Measurements from ENCODE around the gene TICAM2. TPM values are rescaled to one million over a fixed set of nuclear protein-coding genes. Genes with fewer than 3 reads are reported as not detected.
"Not testable (repeated sequence)": the region's sequence is repeated elsewhere in the genome, so short reads cannot be mapped to it uniquely, and the experiment has no call there.

The TICAM2 gene, protein sequence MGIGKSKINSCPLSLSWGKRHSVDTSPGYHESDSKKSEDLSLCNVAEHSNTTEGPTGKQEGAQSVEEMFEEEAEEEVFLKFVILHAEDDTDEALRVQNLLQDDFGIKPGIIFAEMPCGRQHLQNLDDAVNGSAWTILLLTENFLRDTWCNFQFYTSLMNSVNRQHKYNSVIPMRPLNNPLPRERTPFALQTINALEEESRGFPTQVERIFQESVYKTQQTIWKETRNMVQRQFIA
- not detected for polyA plus RNA-seq (2012; ENCODE audit: insufficient read depth, insufficient read length)

DNA sequence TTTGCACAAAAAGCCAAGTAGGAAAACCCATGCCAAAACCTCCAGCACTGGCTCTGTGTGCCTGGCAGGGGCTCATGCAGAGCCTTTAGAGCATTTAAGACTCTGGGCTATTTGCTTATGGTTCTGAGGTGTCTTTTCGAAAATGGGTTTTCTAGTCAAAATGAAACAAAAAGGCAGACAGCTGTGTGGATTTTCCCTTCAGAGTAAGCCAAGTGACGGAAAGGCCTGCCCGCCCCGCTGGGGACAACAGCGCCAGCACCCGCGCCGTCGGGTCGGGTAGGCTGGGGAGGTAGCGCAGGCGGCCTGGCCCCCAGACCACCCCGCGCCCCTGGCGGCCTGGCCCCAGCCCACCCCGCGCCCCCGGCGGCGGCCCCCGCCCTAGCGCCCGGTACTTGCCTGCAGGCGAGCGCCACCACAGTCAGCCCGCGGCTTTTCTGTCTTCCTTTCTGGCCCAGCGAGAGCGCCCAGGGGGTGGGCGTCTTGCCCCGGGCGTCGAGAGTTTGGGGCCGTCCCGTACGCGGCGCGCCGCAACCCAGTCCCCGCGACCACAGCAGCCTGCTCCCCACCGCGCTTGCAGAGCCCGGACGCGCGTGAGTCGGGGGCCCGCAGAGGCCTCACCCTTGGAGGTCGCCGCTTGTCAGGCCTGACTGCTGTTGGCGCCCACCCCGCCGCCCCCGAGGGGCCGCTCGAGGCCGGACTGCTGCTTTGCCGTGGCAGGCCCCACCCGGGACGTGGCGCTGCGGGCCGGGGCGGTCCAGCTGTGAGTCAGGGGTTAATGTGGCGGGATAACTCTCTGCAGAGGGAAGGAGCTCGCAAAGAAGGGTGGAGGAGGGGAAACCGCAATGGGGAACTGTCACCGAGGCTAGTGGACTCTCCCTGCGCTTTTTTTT, at the start of gene TICAM2:
Gene TICAM2, minus strand, starts transcription at position 779 of the 890 bp plus-strand sequence. CDS start 21,223 bp downstream, outside the sequence.
- DNase-seq (ENCODE audit: low read depth, low spot score) = no peak
- no peak within 1 kb of the TSS for H3K4me3 ChIP-seq (ENCODE audit: low read length)

DNA sequence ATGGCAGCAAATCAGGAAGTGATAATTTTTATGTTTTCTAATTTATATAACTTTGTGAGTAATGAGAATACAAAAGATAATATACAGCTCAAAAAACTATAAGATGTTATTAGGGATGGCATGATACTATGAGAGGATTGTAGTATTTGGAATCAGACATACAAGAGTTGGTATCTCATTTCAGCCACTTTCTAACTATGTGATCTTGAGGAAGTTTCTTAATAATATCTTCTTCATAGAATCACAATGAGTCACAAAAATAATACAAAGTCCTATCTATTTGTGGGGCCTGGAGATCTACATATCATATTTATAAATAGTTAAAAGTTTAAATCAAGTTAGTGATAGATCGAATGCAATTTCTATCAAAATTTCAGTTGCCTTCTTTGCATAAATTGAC, 47.3 kb upstream of the TICAM2 start:
- no peak for DNase-seq (ENCODE audit: low read depth, low spot score)
- no peak overlapping the region for H3K4me3 ChIP-seq (ENCODE audit: low read length)

DNA sequence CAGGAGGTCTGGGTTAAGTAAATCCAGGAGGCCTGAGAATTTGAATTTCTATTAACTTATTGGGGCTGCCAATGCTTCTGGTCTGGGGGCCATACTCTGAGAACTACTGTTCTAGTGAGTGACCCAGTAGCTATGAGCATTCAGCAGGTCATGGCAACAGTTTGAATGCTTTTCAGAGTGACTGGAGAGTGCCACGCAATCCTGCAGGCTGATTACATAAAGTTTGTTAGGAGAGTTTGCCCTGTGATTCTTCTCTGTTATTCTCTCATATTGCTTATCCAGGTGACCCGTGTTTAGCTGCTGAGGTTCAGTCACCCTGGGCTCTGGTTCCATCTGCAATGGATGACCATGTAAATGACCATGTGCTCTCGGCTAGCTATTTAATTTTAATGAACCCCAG, 45.8 kb upstream of the TICAM2 start:
- no peak for DNase-seq (ENCODE audit: low read depth, low spot score)
- no peak overlapping the region for H3K4me3 ChIP-seq (ENCODE audit: low read length)

DNA sequence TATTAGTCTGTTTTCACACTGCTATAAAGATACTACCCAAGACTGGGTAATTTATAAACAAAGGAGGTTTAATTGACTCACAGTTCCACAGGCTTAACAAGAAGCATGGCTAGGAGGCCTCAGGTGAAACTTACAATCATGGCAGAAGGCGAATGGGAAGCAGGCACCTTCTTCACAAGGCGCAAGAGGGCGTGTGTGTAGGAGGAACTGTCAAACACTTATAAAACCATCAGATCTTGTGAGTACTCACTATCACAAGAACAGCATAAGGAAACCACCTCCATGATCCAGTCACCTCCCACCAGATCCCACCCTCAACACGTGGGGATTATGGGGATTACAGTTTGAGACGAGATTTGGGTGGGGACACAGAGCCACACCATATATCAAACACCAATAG, 43.1 kb upstream of the TICAM2 start:
- not testable (repeated sequence) for DNase-seq (ENCODE audit: low read depth, low spot score); H3K4me3 ChIP-seq (ENCODE audit: low read length)

DNA sequence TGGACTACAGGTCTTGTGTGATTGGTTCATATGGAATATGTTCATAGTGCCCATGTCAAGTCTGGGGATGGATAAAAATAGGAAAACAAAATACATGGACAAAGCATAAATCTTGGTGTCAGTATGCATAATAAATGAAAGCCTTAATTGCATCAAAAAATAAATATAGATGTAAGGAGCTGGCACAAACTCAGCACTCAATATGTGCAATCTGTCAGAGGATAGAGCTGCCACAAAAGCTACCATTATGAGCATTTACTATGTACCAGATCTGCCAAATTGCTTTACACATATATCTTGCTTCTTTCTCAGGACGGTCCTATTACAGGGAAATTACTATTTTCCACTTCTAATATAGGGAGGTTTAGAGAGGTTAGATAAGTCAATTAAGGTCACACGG, 41.8 kb upstream of the TICAM2 start:
- H3K4me3 ChIP-seq (ENCODE audit: low read length) = no peak overlapping the region
- DNase-seq (ENCODE audit: low read depth, low spot score) = no peak

DNA sequence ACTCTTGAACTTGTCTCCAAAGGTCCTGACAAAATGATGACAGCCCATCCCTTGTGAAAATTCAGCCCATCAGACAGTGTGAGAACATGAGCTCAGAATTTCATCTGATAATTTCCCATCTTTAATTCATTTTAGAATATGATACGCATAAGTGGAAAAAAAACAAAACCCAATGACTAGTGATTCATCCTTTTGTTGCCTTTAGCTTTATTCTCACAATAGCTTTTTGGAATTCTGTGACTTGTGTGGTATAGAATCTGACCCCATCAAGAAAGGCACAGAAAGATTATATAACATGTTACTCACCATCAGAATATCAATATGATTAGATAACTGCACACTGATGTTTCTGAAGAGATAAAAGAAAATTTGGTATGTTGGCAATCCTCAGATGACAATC, 39.7 kb upstream of the TICAM2 start:
- no peak for DNase-seq (ENCODE audit: low read depth, low spot score)

DNA sequence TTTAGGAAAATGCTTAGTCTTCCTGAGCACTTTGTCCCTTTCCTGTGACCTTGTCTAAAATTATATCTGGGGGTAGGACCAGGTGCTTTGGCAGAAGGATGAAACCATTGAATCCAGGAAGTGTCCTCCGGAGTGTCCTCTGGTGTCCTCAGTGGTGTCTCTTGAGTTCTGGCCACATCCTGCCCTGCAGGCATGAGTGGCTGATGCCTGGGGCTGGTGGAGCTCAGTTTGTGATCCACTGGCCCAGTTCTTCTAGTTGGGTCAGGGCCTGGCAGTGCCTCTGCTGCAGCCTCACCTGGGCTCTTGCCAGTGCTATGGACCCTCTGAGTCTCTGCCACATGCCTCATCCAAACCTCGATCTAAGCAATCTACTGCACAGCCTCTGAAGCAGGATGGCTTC, 38.0 kb upstream of the TICAM2 start:
- no peak for DNase-seq (ENCODE audit: low read depth, low spot score)
- no peak overlapping the region for H3K4me3 ChIP-seq (ENCODE audit: low read length)

More for the DNA sequence above, 39.7 kb upstream of the TICAM2 start:
- no peak overlapping the region for H3K4me3 ChIP-seq (ENCODE audit: low read length)

DNA sequence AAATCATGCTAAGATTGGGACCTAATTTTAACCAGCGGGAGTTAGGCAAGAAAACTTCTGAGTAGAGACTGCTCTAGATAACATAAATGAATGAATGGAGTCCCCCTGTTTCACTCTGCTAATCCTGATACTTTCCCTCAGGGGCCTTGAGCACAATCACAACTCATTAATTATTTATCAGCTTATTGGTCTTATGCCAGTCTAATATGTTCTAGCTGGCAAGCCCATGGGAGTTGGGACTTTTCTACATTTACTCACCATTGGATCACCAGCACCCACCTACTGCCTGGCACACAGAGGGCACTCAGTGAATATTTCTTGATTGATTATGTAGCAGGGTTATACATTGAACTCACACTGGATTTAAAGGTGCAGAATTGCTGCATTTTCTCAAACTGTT, 37.1 kb upstream of the TICAM2 start:
- DNase-seq (ENCODE audit: low read depth, low spot score) = no peak
- H3K4me3 ChIP-seq (ENCODE audit: low read length) = no peak overlapping the region

DNA sequence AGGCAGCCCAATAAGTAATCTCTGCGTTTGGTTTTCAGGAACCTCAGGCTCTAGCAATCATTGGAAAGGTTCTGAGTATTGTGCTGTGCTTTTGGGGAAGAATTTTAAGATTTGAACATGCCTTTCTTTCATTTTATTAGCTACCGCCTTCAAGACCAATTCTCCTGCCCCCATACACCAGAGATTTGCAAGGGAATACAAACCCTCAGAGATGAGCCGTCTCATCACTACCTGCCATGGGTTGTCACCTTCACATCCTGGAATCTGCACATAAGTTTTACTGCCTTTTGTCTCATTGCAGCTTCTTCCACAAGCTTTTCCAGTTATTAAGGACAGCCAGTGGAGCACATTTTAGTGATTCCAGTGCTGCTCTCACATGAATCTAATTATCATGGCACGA, 35.2 kb upstream of the TICAM2 start:
- no peak for DNase-seq (ENCODE audit: low read depth, low spot score)
- no peak overlapping the region for H3K4me3 ChIP-seq (ENCODE audit: low read length)

DNA sequence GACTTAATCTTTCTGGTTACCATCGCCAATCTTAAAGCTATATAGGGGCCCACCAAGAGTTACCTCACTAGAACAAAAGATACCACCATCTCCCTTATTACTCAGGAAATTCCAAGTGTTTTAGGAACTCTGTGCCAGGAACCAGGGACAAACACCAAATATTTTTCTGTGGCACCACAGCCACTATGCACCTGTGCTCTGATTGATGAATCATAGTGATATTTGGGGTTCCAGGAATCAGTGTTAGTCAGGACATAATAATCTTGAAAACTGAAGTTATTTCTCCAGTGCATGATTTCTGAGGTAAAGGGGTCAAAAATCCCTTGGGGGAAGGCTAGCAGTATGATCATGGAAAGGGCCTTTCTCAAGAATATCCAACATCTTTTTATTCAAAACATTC, 33.7 kb upstream of the TICAM2 start:
- DNase-seq (ENCODE audit: low read depth, low spot score) = no peak
- H3K4me3 ChIP-seq (ENCODE audit: low read length) = no peak overlapping the region

DNA sequence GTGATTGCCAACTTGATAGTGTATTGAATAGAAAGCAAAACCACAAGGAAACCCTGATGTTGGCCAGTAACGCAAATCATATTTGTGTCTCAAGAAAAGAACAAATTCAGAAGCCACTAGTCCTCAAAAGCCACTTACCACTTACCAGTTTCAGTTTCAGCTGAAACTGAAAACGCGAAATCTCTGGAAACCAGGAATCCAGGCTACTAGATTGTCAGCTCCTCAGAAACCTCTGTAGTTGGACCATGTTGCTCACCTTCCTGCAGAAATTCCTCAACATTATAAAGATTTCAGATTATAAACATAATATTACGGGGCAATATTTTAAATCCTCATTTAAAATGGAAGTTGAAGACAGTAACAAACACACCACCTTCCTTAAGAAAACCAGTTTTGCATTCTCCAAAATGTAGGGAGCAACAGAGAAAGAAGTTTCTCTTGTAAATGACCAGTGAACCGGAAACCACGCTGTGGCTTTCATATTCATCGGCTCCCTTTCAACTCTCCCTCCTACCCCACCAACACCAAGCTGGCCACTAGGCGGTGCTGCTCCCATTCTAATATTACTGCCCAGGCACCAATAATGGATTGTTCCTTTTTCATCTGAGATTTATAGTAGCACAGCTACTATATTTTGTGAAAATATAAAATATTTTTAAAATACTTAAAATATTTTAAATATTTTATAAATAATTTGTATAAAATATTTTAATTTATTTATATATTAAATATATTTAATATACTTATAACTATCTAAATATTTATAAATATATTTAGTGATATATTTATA, 32.3 kb upstream of the TICAM2 start:
- H3K4me3 ChIP-seq (ENCODE audit: low read length) = peak overlapping the region; percentile 44
- peak; percentile 81 for DNase-seq (ENCODE audit: low read depth, low spot score)

DNA sequence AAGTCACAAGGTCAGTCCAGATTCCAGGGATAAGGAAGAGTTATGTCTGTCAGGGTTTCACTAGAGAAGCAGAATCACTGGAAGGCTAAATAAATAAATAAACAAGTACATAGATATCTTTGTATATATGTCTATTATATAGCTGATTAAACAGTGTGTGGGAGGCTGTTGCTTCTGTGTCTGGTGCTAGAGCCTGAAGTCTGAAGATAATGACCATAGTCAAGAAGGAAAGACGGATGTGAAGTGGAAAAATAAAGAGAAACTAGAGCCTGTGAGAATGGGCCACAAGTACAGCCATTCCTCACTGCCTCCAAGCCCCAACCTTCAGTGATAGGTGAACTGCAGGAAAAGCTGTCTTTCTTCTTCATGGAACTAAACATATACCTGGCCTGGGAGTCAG, 27.6 kb upstream of the TICAM2 start:
- H3K4me3 ChIP-seq (ENCODE audit: low read length) = no peak overlapping the region
- DNase-seq (ENCODE audit: low read depth, low spot score) = no peak

DNA sequence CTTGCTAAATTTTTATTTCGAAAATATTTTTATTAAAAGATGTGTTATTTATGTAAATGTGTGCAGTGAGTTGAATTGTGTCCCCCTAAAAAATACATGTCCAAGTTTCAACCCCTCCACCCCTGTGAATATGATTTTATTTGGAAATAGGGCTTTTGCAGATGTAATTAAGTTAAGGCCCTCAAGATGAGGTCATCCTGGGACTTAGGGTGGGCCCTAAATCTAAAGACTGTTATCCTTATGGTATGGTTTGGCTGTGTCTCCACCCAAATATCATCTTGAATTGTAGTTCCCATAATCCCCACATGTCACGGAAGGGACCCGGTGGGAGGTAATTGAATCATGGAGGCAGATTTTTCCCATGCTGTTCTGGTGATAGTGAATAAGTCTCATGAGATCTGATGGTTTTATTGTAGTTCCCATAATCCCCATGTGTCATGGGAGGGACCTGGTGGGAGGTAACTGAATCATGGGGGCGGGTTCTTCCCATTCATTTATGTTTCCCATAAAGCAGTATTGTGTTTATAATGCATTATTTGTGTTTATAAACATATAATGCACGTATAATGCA, 25.1 kb upstream of the TICAM2 start:
- no peak for DNase-seq (ENCODE audit: low read depth, low spot score)
- no peak overlapping the region for H3K4me3 ChIP-seq (ENCODE audit: low read length)

DNA sequence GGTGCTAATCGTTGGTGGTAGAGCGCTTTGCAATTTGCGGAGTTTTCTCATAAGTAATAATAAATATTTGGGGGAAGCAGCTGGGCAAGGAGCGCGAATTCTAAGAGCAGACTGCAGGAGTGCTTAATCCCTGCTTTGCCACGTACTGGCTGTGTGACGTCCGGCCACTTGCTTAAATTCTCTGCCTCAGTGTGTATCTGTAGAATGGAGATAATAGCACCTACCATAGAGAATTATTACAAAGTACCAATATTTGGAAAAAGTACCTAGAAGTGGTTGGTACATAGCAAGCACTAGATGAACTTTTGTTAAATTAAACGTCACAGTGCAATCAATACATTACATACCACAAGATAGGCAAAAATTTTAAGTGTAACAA, 24.2 kb upstream of the TICAM2 start:
- H3K4me3 ChIP-seq (ENCODE audit: low read length) = peak overlapping the region; percentile 81
- DNase-seq (ENCODE audit: low read depth, low spot score) = no peak

DNA sequence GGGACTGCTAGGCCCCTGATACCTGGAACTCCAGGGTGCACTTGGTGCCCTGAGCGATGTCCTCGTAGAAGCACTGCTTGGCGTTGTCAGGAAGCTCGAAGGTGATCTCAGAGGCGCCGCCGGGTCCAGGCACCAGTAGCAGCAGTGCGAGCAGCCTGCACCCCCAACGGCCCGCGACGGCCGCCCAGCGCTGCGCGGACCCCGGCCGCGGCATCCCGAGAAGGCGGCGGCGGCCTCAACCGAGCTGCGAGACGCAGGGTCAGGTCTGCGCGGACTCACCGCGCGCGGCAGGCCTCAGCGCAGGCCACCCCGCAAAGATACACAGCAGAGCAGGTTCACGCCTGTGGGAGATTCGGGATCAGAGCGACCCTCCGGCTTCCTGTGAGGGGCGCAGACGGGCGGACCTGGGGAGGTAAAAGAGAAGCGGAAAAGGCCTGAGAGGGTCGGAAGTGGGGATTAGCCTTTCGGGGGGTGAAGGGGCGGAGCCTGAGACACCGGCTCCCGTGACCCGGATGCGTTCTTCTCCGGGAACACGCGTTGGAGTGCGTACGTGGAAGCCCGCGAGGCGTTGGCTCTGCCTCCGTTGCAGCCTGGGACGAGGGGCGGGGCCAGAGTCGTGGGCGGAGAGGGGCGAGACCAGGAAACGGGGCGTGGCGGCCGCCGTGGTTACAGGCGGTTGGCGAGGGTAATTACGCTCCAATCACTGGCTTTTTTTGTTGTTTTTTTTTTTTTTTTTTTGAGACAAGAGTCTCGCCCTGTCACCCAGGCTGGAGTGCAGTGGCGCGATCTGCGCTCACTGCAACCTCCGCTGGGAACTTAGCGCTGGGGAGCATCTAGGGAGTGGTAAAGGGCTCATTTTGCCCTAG, 23.5 kb upstream of the TICAM2 start, which contains the start of gene TMED7:
Gene TMED7, minus strand, starts transcription at position 458 of the 866 bp plus-strand sequence. Its CDS starts 244 bp downstream, at position 214.
- peak; percentile 97 for DNase-seq (ENCODE audit: low read depth, low spot score)
- peak within 1 kb of the TSS; percentile 81 for H3K4me3 ChIP-seq (ENCODE audit: low read length)

DNA sequence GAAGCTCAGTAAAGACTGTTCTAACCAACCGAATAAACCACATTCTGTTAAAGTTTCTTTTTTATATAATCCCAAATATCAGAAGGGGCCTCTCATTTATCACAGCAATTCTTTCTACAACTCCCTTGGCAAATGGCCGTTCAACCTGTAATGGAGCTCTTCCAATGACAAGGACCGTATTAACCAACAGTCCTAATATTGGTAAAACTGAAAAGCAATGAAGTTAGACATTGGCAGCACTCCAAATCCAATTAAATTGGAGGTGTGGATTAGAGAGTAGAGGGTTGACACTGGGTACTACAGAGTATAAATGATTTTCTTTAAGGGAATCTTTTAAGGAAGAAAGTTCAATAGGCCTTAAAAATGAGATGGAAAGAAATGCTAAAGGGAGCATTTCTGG, 22.7 kb upstream of the TICAM2 start:
- DNase-seq (ENCODE audit: low read depth, low spot score) = no peak
- peak overlapping the region; percentile 81 for H3K4me3 ChIP-seq (ENCODE audit: low read length)

DNA sequence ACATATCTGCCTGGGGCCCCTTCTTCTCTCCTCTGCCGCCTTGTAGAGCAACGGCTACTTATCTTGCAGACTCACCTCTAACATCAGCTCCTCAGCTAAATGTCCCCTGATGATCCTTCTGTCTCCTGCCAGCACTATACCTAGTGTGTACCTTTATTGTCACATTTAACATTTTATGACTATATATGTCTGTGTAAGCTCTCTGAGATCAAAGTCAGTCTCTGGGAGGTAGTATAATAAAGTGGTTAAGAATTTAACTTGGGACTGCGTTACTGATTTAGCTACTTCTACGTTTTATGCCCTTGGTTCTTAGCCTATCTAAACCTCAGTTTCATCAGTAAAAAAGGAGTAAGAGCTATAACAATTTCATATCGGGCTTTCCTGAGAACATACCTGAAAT, 21.4 kb upstream of the TICAM2 start:
- no peak overlapping the region for H3K4me3 ChIP-seq (ENCODE audit: low read length)
- DNase-seq (ENCODE audit: low read depth, low spot score) = no peak

DNA sequence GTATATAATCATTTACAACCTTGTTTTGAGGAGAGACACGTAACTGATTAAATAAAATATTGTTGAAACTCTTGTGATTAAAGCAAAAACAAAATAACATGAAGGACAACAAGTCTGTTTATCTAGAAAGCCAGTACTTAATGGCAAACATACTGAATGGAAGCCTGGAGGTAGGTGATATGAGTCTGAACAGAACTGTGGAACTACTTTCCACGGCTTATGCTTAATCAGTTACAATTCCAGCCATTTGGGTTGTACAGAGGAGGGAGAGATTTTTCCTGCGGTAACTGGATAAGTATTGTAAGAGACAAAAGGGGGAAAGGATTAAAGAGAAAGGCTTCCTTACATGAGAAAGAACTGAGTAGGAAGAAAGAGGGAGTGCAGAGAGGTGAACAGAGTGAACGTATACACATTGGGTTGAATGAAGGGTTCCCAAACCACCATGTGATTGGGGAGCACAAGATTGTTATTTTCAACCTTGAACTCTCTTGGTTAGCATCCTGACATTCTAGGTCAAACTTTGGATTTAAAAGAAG, 19.2 kb upstream of the TICAM2 start:
- no peak for DNase-seq (ENCODE audit: low read depth, low spot score)
- H3K4me3 ChIP-seq (ENCODE audit: low read length) = no peak overlapping the region

Data from Jurkat, Clone E6-1 (cell line).